Spleen (tissue), 11 donors: ENCODE results near the gene SNRPA. TPM values are rescaled to one million over a fixed set of nuclear protein-coding genes. Genes with fewer than 3 reads are reported as not detected.

Experiments used
- DNase-seq: peaks from one replicate; pipeline ENCODE4 v3.0.0-alpha.2; 2020
- H3K27ac ChIP-seq, 8 donors: fragments of 200-600 bp; sonication (generic) in 7 of 8; 1 replicate in 4 of 8; 2 replicates in 4 of 8; pipeline versions ENCODE4 v1.5.0 to v1.8.0; 2016 to 2021; ENCODE audit warnings: inconsistent platforms in 4 of 8, mild to moderate bottlenecking in 4 of 8, moderate library complexity in 1 of 8
- H3K27me3 ChIP-seq, 7 donors: fragments of 200-600 bp; sonication (generic) in 6 of 7; replicated peaks in 1 of 7; 1 replicate in 4 of 7; 2 replicates in 3 of 7; pipeline versions ENCODE4 v1.5.0 to v1.8.0; 2016 to 2021; ENCODE audit warnings: inconsistent platforms in 3 of 7, mild to moderate bottlenecking in 1 of 7
- H3K36me3 ChIP-seq, 6 donors: fragments of 200-600 bp; sonication (generic) in 5 of 6; 1 replicate in 4 of 6; 2 replicates in 2 of 6; pipeline versions ENCODE4 v1.5.0 to v1.8.0; 2016 to 2021; ENCODE audit warnings: inconsistent platforms in 2 of 6
- H3K4me1 ChIP-seq, 6 donors: fragments of 200-600 bp; sonication (generic) in 5 of 6; 1 replicate in 3 of 6; 2 replicates in 3 of 6; pipeline versions ENCODE4 v1.5.0 to v1.8.0; 2016 to 2021; ENCODE audit warnings: inconsistent platforms in 3 of 6
- H3K4me3 ChIP-seq, 8 donors: fragments of 200-600 bp; sonication (generic) in 7 of 8; 1 replicate in 4 of 8; 2 replicates in 4 of 8; pipeline versions ENCODE4 v1.5.0 to v1.8.0; 2016 to 2021; ENCODE audit warnings: inconsistent platforms in 4 of 8, mild to moderate bottlenecking in 4 of 8, moderate library complexity in 2 of 8
- H3K9me3 ChIP-seq, 8 donors: fragments of 200-600 bp; sonication (generic) in 7 of 8; 1 replicate in 4 of 8; 2 replicates in 4 of 8; pipeline versions ENCODE4 v1.5.0 to v1.8.0; 2016 to 2021; ENCODE audit warnings: inconsistent platforms in 4 of 8
- POLR2A ChIP-seq, 3 donors: fragments of 450-650 bp; IDR thresholded peaks; one replicate each; pipeline ENCODE4 v1.5.1; 2017; ENCODE audit warnings: antibody characterized with exemption in 3 of 3, mild to moderate bottlenecking in 1 of 3
- POLR2AphosphoS5 ChIP-seq, 3 donors: sonication (generic); formaldehyde crosslinking; IDR thresholded peaks; one replicate each; pipeline ENCODE4 v1.5.1; 2017; ENCODE audit warnings: antibody characterized with exemption in 3 of 3
- WGBS, 5 donors: extraction: QIAGEN DNeasy Blood & Tissue Kit in 3 of 5; methylation state at CpG; one replicate each; pipeline versions ENCODE4 v1.1.5 to v1.1.7; 2013 to 2018; 5-methylcytosine and 5-hydroxymethylcytosine counted together
- intact Hi-C: fragments of 100-400 bp; cut with DNase I; formaldehyde crosslinking; loops from one replicate; pipeline ENCODE4 v1.15.0; 2023; ENCODE audit warnings: low total_unique reads
- polyA plus RNA-seq, 3 donors: library from polyadenylated mRNA; stranded (reverse); fragments of 200-250 nt; gene quantifications; one replicate each; pipeline ENCODE4 v1.2.1, GENCODE V29; 2013
- total RNA-seq, 7 donors: library from RNA; depleted of rRNA in 3 of 7; stranded (reverse); fragments of >200 nt in 3 of 7; fragmentation: NEBNext Ultra II Directional in 4 of 7; extraction: Animal tissue kit (Norgen Biotek cat#: 25700) in 4 of 7; gene quantifications; one replicate each; pipeline versions ENCODE4 v1.1.0 to v1.2.1, GENCODE V29; 2016 to 2021
- TF ChIP-seq, protein P1 (sequence below), 11 experiments: fragments of 200-600 bp in 7 of 11; fragments of 450-650 bp in 4 of 11; sonication (generic) in 4 of 11; IDR thresholded peaks in 8 of 11; conservative IDR thresholded peaks in 3 of 11; 1 replicate in 7 of 11; 2 replicates in 4 of 11; pipeline versions ENCODE4 v1.4.0 to v1.8.0; 2016 to 2021; ENCODE audit warnings: antibody characterized with exemption in 11 of 11, inconsistent platforms in 4 of 11, mild to moderate bottlenecking in 1 of 11
- donor health status: healthy with polysubstance abuse.
- donor health status: DM: no; HTN: no; CAD: no; lungs with moderate emphysema.
- donor health status: DM: no; HTN: no; CAD: no.
- donor health status: Bipolar disorder and iron deficiency.
- donor health status: healthy.
- donor health status: DM: no; HTN: no; CAD: no.
- donor health status: DM: yes; HTN: yes; CAD: no.

SNRPA gene
- total and polyA plus RNA-seq, 10 donors = 52.9 to 76.9 (median 64.1) TPM

DNA sequence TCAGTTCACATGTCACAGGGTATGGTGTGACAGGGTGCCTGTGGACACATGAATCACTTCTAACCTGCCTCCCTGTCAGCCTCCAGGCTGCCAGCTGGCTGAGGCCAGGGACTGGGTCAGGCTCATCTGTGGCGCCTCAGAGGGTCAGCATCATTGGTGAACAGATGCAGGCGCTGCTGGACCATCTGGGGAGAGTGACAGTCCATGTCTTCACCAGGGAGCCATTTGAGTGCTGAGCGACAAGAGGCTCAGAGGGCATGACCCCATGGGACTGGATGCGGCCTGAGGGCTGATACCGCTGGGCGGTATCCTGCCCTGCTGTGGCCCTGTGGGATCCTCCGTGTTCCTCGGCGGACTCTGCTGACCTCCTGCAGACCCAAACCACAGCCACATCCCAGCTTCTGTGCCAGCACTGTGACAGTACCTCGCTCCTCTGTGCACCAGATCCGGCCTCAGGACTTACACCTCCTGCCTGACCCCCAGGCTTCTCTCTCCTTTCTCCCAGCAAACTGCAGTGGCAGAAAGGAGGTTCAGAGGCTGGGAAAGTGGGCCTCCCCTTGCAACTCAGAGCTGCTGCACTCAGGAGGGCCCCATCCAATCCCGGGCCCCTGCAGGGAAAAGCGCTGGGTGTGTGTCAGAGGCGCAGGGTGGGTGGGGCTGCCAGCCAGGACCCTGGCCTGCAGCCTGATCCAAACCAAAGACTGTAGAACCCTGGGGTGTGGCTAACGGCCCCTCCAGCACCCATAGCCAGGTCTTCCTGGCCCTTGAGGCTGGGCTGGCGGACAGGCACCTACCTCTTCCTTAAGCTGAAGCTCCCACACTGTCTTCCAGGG is 10.9 kb upstream of the SNRPA start:
- Histone ChIP-seq H3K27ac (no peak overlapping the region), H3K4me1 (peaks cover 0 to 12% (median 7%) of the 10 kb centered on the region in 6 donors), H3K27me3 (no peaks in the 10 kb centered on the region), H3K9me3 (no peaks in the 10 kb centered on the region), H3K36me3 (peaks cover 0 to 86% (median 53%) of the 10 kb centered on the region in 6 donors), H3K4me3 (no peak overlapping the region)
- intact Hi-C loops = no loop called here
- DNase-seq = no peak
- TF ChIP-seq POLR2AphosphoS5 (IDR thresholded peaks at IDR 0.05) (peak in 2 of 3 donors; percentile 5 to 39), POLR2A (IDR thresholded peaks at IDR 0.05) (no peak)
- TF ChIP-seq, protein P1, sequence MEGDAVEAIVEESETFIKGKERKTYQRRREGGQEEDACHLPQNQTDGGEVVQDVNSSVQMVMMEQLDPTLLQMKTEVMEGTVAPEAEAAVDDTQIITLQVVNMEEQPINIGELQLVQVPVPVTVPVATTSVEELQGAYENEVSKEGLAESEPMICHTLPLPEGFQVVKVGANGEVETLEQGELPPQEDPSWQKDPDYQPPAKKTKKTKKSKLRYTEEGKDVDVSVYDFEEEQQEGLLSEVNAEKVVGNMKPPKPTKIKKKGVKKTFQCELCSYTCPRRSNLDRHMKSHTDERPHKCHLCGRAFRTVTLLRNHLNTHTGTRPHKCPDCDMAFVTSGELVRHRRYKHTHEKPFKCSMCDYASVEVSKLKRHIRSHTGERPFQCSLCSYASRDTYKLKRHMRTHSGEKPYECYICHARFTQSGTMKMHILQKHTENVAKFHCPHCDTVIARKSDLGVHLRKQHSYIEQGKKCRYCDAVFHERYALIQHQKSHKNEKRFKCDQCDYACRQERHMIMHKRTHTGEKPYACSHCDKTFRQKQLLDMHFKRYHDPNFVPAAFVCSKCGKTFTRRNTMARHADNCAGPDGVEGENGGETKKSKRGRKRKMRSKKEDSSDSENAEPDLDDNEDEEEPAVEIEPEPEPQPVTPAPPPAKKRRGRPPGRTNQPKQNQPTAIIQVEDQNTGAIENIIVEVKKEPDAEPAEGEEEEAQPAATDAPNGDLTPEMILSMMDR (IDR thresholded peaks at IDR 0.05 in 8 of 11, conservative IDR thresholded peaks at IDR 0.05 in 3 of 11) = no peak
- WGBS, 5 donors = 77 to 92% (median 87%) methylated on average over 12 to 16 of the region's 16 CpGs

GRCh38 chr19:40740747-40741146 is 10.3 kb upstream of the SNRPA start:
- Histone ChIP-seq H3K4me1 (peaks cover 0 to 18% (median 12%) of the 10 kb centered on the region in 6 donors), H3K36me3 (peaks cover 0 to 79% (median 46%) of the 10 kb centered on the region in 6 donors), H3K4me3 (no peak overlapping the region), H3K27ac (no peak overlapping the region), H3K27me3 (no peaks in the 10 kb centered on the region), H3K9me3 (no peaks in the 10 kb centered on the region)
- no peak for DNase-seq
- intact Hi-C loops = no loop called here
- TF ChIP-seq POLR2AphosphoS5 (IDR thresholded peaks at IDR 0.05) = peak in 1 of 3 donors; percentile 8
- TF ChIP-seq, protein P1 (IDR thresholded peaks at IDR 0.05 in 8 of 11, conservative IDR thresholded peaks at IDR 0.05 in 3 of 11) = no peak
- 84 to 95% (median 91%) methylated on average over 6 of the region's 6 CpGs for WGBS, 5 donors

GRCh38 chr19:40741527-40742390 is 9.2 kb upstream of the SNRPA start:
- Histone ChIP-seq H3K9me3 (no peaks in the 10 kb centered on the region), H3K4me3 (no peak overlapping the region), H3K27ac (peak overlapping the region in 2 of 8 donors; percentile 2 to 18), H3K4me1 (peaks cover 0 to 23% (median 13%) of the 10 kb centered on the region in 6 donors), H3K36me3 (peaks cover 0 to 69% (median 39%) of the 10 kb centered on the region in 6 donors), H3K27me3 (no peaks in the 10 kb centered on the region)
- WGBS, 5 donors = 80 to 89% (median 87%) methylated on average over 9 to 10 of the region's 10 CpGs
- intact Hi-C loops = no loop called here
- DNase-seq = no peak
- TF ChIP-seq POLR2AphosphoS5 (IDR thresholded peaks at IDR 0.05) (no peak), POLR2A (IDR thresholded peaks at IDR 0.05) (no peak)
- TF ChIP-seq, protein P1 (IDR thresholded peaks at IDR 0.05 in 8 of 11, conservative IDR thresholded peaks at IDR 0.05 in 3 of 11) = no peak
